GM06990 (cell line): ENCODE measurements around the gene STX11.

Source experiments
- DNase-seq: peaks from one replicate; pipeline ENCODE4 v3.0.0-alpha.2; 2011; ENCODE audit not compliant: insufficient read length; ENCODE audit errors: extremely low read depth
- H3K27me3 ChIP-seq: replicated peaks from 2 replicates; pipeline ENCODE4 v1.6.0; 2011; ENCODE audit warnings: low read length; ENCODE audit not compliant: control insufficient read depth, insufficient read depth
- H3K36me3 ChIP-seq: 2 replicates; pipeline ENCODE4 v1.5.1; 2011; ENCODE audit warnings: low read length; ENCODE audit not compliant: control insufficient read depth, insufficient read depth
- H3K4me3 ChIP-seq: replicated peaks from 2 replicates; pipeline ENCODE4 v1.5.1; 2011; ENCODE audit warnings: low read depth, mild to moderate bottlenecking, control low read depth, low read length
- TF ChIP-seq, protein P1 (sequence below): IDR thresholded peaks from 2 replicates; pipeline ENCODE4 v1.5.1; 2011; ENCODE audit warnings: low read length, control low read depth, mild to moderate bottlenecking, inconsistent platforms; ENCODE audit not compliant: insufficient read depth, poor library complexity, severe bottlenecking

Gene STX11

GRCh38 chr6:144215402-144215931 is 65.2 kb downstream of the STX11 start:
- no peak for DNase-seq
- TF ChIP-seq, protein P1, sequence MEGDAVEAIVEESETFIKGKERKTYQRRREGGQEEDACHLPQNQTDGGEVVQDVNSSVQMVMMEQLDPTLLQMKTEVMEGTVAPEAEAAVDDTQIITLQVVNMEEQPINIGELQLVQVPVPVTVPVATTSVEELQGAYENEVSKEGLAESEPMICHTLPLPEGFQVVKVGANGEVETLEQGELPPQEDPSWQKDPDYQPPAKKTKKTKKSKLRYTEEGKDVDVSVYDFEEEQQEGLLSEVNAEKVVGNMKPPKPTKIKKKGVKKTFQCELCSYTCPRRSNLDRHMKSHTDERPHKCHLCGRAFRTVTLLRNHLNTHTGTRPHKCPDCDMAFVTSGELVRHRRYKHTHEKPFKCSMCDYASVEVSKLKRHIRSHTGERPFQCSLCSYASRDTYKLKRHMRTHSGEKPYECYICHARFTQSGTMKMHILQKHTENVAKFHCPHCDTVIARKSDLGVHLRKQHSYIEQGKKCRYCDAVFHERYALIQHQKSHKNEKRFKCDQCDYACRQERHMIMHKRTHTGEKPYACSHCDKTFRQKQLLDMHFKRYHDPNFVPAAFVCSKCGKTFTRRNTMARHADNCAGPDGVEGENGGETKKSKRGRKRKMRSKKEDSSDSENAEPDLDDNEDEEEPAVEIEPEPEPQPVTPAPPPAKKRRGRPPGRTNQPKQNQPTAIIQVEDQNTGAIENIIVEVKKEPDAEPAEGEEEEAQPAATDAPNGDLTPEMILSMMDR, result no peak
- Histone ChIP-seq H3K4me3 (peak overlapping the region; percentile 72), H3K27me3 (no peaks in the 10 kb centered on the region), H3K36me3 (no peaks in the 10 kb centered on the region)

DNA sequence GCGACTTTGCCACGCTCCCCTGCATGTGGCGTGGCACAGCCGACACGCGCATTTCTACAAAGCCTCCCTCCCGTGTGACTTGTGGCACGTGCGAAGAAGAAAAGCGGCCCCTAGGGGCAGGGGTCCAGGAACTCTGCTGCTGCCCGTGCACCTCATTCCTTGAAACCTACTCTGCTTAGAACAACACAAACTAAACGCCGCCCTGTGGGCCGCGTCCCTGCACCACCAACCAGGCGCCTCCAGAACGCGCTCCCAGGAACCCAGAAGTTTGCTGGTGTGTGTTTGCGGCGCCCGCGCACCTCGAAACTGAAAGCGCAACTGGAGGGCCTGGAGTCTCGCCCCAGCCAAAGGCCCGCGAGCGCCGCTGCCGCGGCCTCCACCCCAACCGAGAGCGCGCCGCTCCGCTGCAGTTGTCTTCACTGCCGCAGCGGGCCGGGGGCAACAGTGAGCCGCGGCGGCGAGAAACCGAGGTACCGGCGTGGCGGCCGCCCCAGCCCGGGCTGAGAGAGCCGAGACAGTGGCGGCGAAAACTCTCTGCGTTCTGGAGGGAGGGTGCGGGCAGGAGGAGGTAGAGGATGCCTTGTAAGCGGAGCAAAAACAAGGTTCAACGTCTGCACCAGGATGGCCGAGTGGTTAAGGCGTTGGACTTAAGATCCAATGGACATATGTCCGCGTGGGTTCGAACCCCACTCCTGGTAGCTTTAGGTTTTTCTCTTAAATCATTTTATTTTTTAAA is 65.8 kb downstream of the STX11 start:
- H3K4me3 ChIP-seq, result peak overlapping the region; percentile 72
- TF ChIP-seq, protein P1, result peak; percentile 55
- no peaks in the 10 kb centered on the region for H3K27me3 ChIP-seq
- no peaks in the 10 kb centered on the region for H3K36me3 ChIP-seq
- DNase-seq, result peak; percentile 98

GRCh38 chr6:144216668-144217218 is 66.4 kb downstream of the STX11 start:
- H3K36me3 ChIP-seq, result no peaks in the 10 kb centered on the region
- no peak for DNase-seq
- no peaks in the 10 kb centered on the region for H3K27me3 ChIP-seq
- H3K4me3 ChIP-seq, result peak overlapping the region; percentile 72
- TF ChIP-seq, protein P1, result peak; percentile 37

DNA sequence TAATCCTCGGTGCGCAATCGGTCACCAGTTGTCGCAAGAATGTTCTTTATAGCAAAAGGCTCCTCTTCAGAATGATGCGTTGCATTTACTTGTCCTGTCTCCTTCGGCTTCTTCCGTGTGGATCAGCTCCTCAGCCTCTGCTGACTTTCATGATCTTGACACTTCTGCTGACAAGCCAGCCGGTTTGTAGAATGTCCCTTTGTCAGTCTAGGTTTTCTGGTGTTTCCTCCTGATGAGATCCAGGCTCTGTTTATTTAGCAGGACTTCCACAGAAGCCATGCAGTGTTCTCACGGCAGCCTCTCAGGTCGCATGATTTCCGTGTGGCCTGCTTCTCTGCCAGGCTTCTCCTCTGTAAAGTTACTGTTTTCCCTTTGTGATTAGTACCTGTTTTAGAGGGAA is 66.9 kb downstream of the STX11 start:
- Histone ChIP-seq H3K27me3 (no peaks in the 10 kb centered on the region), H3K4me3 (no peak overlapping the region), H3K36me3 (no peaks in the 10 kb centered on the region)
- TF ChIP-seq, protein P1, result no peak
- no peak for DNase-seq

- TF ChIP-seq, protein P1, result no peak
These were observed 67.5 kb downstream of the STX11 start for GRCh38 chr6:144217797-144218196.

More at GRCh38 chr6:144217797-144218196, 67.5 kb downstream of the STX11 start:
- no peak overlapping the region for H3K4me3 ChIP-seq
- H3K36me3 ChIP-seq, result no peaks in the 10 kb centered on the region
- DNase-seq, result no peak
- H3K27me3 ChIP-seq, result no peaks in the 10 kb centered on the region
